Stimulated activated memory B cell treated with anti-CD40 and anti-IgM and Interleukin-4, amounts not matched to agents 10 μg/mL and 1 μg/mL and 100 μg/mL, for 72 hours (primary cell): ENCODE results near the gene CBR4.
A peak's percentile ranks its signal among the peaks of the same experiment; 100 is the strongest.

ENCODE experiments used
- ATAC-seq: fragments of 150-1000 bp; cut with Tn5 transposase; 2 replicates; pipeline ENCODE4 v1.10.0; 2021
- H3K27ac Mint-ChIP-seq: one replicate; pipeline ENCODE4 v1.8.0; 2022; ENCODE audit warnings: mild to moderate bottlenecking, mixed read lengths
- H3K27me3 Mint-ChIP-seq: one replicate; pipeline ENCODE4 v1.8.0; 2022; ENCODE audit warnings: mixed read lengths
- H3K36me3 Mint-ChIP-seq: one replicate; pipeline ENCODE4 v1.8.0; 2022; ENCODE audit warnings: mixed read lengths
- H3K4me1 Mint-ChIP-seq: one replicate; pipeline ENCODE4 v1.8.0; 2022; ENCODE audit warnings: mixed read lengths
- H3K4me3 Mint-ChIP-seq: one replicate; pipeline ENCODE4 v1.8.0; 2022; ENCODE audit warnings: mild to moderate bottlenecking, moderate library complexity, mixed read lengths
- H3K9me3 Mint-ChIP-seq: one replicate; pipeline ENCODE4 v1.8.0; 2022; ENCODE audit warnings: mixed read lengths

Gene CBR4

GRCh38 chr4:169010125-169011023, at the start of gene CBR4:
TSS of gene CBR4 (minus strand) at chr4:169010255. CDS start at chr4:169010089, 166 bp downstream.
- peak; percentile 99 for ATAC-seq
- Mint-ChIP-seq H3K9me3 (no peaks in the 10 kb centered on the region), H3K4me3 (peak within 1 kb of the TSS; percentile 95), H3K27ac (peak within 1 kb of the TSS; percentile 92), H3K36me3 (peaks cover 5% of the 10 kb centered on the region), H3K27me3 (no peaks in the 10 kb centered on the region), H3K4me1 (peaks cover 21% of the 10 kb centered on the region)

DNA sequence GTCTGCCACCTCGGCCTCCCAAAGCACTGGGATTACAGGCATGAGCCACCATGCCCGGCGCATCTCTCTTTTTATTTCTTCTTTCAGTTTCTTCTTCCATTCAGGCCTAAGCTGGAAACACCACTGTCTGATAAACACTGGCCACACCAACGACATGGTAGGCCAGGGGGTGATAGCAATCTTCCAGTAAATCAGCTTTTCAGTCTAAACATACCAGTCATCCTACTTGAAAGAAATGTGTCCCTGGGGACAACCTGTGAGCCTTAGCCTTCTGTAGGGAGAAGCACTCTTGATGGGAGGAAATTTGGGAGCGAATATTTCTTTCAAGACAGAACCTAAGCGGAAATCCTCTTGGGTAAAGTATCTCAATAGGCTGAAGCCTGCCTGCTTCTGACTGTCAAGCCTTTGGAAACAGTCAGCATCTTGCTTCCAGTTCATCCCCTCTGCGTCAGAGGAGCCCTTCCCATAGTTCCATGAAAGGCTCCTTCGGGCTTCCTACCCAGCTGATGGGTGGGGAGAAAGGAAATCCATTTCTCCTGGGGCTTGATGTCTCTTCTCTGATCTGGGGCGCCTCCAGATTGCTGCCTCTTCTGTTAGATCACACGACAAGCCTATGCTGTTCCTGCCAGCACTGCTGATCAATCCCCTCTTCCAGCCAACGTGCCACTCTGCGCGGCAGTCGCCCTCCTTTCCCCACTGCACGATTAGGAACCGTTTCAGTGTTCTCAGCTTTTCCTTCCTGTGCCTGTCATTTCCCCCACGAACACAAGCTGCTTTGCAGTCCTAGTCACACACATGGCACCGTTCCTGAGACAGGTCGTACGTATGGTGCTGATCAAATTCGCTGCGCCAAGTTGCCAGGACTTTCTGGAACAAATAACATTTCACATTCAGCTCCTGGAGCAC, 49.5 kb upstream of the CBR4 start:
- Mint-ChIP-seq H3K27ac (no peak overlapping the region), H3K4me1 (no peaks in the 10 kb centered on the region), H3K27me3 (peaks cover 13% of the 10 kb centered on the region), H3K36me3 (no peaks in the 10 kb centered on the region), H3K9me3 (no peaks in the 10 kb centered on the region), H3K4me3 (no peak overlapping the region)
- no peak for ATAC-seq

- no peak for ATAC-seq
- Mint-ChIP-seq H3K27ac (no peak overlapping the region), H3K36me3 (no peaks in the 10 kb centered on the region), H3K4me1 (no peaks in the 10 kb centered on the region), H3K27me3 (peaks cover 13% of the 10 kb centered on the region), H3K9me3 (no peaks in the 10 kb centered on the region), H3K4me3 (no peak overlapping the region)
These were observed 48.3 kb upstream of the CBR4 start for GRCh38 chr4:169058312-169058711.

GRCh38 chr4:169054879-169055278, 44.8 kb upstream of the CBR4 start:
- H3K27ac Mint-ChIP-seq, result no peak overlapping the region
- peaks cover 13% of the 10 kb centered on the region for H3K27me3 Mint-ChIP-seq
- H3K4me3 Mint-ChIP-seq, result no peak overlapping the region
- no peaks in the 10 kb centered on the region for H3K4me1 Mint-ChIP-seq
- ATAC-seq, result no peak
- no peaks in the 10 kb centered on the region for H3K9me3 Mint-ChIP-seq
- no peaks in the 10 kb centered on the region for H3K36me3 Mint-ChIP-seq

DNA sequence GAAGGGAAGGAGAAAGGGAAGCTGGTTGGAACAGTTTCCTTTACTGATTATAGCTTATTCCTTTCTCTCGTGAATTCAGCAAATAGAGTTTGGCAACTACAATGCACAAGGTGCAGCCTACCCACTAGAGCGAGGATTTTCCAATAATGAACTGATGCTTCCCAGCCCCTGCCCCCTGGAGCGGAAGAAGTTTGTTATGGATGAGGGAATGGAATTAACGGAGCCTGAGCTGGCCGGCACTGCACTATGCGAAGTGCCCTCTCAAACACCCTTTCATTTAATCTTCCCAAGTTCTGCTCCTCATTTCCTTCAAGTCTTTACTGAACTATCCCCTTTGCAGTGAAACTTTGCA, 42.5 kb upstream of the CBR4 start:
- peaks cover 13% of the 10 kb centered on the region for H3K27me3 Mint-ChIP-seq
- no peaks in the 10 kb centered on the region for H3K36me3 Mint-ChIP-seq
- ATAC-seq, result no peak
- no peak overlapping the region for H3K27ac Mint-ChIP-seq
- no peaks in the 10 kb centered on the region for H3K9me3 Mint-ChIP-seq
- H3K4me1 Mint-ChIP-seq, result no peaks in the 10 kb centered on the region
- no peak overlapping the region for H3K4me3 Mint-ChIP-seq

- no peaks in the 10 kb centered on the region for H3K4me1 Mint-ChIP-seq
- H3K9me3 Mint-ChIP-seq, result no peaks in the 10 kb centered on the region
- no peak for ATAC-seq
- no peak overlapping the region for H3K4me3 Mint-ChIP-seq
- H3K36me3 Mint-ChIP-seq, result no peaks in the 10 kb centered on the region
- H3K27me3 Mint-ChIP-seq, result peaks cover 13% of the 10 kb centered on the region
- H3K27ac Mint-ChIP-seq, result no peak overlapping the region
These were observed 41.9 kb upstream of the CBR4 start for GRCh38 chr4:169051761-169052593.

DNA sequence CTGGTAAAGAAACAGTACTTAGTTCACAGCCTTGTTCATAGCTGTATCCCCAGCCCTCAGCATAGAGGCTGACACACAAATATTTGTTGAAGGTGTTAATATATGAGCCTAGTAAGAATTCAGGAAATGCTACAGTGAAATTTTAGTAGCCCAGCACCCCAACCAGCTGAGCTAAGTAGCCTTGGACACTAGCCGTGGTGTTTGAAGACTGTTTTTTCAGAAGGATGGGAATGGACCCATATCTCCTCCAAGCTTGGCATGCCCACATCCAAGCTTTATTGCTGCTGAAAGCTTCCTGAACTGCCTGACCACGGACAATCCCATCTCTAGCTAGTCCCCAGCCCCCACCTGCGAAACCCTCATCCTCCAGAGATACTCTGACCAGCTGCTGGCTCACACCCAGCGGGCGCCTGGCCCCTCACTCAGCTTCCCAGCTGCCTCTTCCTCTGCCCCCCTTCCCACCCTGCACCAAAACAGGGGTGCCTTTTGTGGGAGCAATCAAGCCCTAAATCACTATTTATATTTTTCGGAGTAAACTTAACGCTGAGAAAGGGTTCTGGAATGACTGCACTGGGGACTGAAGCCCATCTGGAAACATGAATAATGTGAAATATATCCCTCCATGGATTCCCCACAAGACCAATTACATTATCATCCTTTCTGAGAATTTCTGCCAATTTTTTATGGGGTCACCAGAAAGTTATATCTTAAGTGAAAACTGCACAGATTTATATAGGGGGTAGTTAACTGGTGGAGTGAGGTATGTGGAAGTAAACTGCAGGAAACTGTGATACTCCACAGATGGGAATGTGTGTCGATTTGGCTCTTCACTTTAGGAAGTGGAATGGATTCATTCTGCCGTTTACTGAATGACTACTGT, 41.1 kb upstream of the CBR4 start:
- no peaks in the 10 kb centered on the region for H3K9me3 Mint-ChIP-seq
- no peaks in the 10 kb centered on the region for H3K36me3 Mint-ChIP-seq
- H3K4me1 Mint-ChIP-seq, result no peaks in the 10 kb centered on the region
- no peak for ATAC-seq
- H3K27me3 Mint-ChIP-seq, result peaks cover 11% of the 10 kb centered on the region
- H3K27ac Mint-ChIP-seq, result no peak overlapping the region
- no peak overlapping the region for H3K4me3 Mint-ChIP-seq

GRCh38 chr4:169050284-169050683, 40.2 kb upstream of the CBR4 start:
- H3K27ac Mint-ChIP-seq, result no peak overlapping the region
- H3K27me3 Mint-ChIP-seq, result peaks cover 6% of the 10 kb centered on the region
- H3K4me3 Mint-ChIP-seq, result no peak overlapping the region
- H3K9me3 Mint-ChIP-seq, result no peaks in the 10 kb centered on the region
- ATAC-seq, result no peak
- H3K36me3 Mint-ChIP-seq, result no peaks in the 10 kb centered on the region
- no peaks in the 10 kb centered on the region for H3K4me1 Mint-ChIP-seq

DNA sequence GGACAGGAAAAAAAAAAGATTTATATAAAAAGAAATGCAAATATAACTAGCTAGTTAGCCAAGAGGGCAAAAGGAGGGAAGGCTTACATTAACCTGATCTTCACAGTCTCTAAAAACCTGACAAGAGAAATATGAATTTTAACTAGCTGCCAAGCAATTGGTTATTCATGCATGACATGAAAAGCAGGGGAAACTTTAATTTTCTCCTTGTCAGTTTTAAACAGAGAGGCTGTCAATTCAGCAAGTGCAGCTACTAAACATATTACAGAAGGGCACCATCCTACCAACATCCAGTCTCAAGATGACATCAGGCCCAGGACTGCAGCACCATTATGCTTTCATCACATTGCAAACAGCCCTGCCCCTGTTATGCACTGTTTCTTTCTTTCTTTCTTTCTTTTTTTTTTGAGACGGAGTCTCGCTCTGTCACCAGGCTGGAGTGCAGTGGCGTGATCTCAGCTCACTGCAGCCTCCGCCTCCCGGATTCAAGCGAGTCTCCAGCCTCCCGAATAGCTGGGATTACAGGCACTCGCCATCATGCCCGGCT, 38.9 kb upstream of the CBR4 start:
- Mint-ChIP-seq H3K4me1 (no peaks in the 10 kb centered on the region), H3K36me3 (no peaks in the 10 kb centered on the region), H3K27me3 (peaks cover 6% of the 10 kb centered on the region), H3K4me3 (no peak overlapping the region), H3K27ac (no peak overlapping the region), H3K9me3 (no peaks in the 10 kb centered on the region)
- no peak for ATAC-seq

DNA sequence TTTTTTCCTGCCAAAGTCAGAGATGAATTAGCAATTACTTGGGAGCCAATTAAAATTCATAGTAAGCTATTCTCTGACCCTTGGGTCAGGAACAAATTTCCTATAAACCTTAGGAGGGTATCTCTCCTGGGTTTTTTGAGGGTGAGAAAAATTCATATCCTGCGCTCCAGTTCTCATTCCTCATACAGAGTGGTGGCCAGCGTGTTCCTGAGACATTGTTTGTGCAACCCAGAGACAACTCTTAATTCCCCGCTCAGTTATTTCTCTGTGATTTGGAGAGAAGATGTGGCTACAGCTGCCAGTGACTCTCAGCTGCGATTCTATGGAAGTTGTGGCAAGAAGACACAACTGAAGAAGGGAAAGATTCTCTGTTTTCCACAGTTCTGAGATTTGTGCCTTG, 37.9 kb upstream of the CBR4 start:
- Mint-ChIP-seq H3K27me3 (peaks cover 6% of the 10 kb centered on the region), H3K36me3 (no peaks in the 10 kb centered on the region), H3K4me3 (no peak overlapping the region), H3K9me3 (no peaks in the 10 kb centered on the region), H3K27ac (no peak overlapping the region), H3K4me1 (no peaks in the 10 kb centered on the region)
- ATAC-seq, result no peak

DNA sequence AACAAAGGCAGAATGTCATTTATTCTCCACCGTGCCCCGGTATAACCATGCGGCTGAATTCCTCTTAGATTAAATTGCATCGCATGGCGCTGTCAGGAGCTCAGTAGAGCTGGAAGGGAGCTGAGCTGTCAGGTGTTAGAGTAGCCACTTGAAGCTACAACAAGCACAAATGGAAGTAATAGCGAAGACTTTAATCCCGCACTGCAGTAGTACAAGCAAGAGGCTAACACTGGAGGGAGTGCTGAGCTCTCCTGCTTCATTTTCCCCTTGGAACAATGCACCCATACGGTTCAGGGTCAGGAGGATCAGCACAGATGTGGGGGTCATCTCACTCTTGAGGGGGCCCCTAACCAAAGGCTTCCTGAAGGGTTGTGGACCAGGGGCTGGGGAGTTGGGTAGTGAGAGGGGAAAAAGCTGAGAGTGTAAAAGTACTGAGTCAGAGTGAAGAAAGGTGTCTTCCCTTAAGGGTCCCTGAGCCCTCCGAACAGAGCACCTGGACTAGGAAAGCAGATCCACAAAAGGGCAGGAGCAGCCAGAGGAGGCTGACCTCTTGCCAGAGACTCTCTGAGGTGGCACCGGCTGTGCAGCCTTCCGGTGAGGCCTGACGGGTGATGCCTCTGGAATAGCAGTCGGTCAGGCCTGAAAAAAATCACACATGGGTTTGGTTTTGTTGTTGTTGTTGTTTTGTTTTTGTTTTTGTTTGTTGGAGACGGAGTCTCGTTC, 36.0 kb upstream of the CBR4 start:
- Mint-ChIP-seq H3K27me3 (peaks cover 6% of the 10 kb centered on the region), H3K4me1 (no peaks in the 10 kb centered on the region), H3K27ac (no peak overlapping the region), H3K4me3 (no peak overlapping the region), H3K36me3 (no peaks in the 10 kb centered on the region), H3K9me3 (no peaks in the 10 kb centered on the region)
- ATAC-seq, result no peak

DNA sequence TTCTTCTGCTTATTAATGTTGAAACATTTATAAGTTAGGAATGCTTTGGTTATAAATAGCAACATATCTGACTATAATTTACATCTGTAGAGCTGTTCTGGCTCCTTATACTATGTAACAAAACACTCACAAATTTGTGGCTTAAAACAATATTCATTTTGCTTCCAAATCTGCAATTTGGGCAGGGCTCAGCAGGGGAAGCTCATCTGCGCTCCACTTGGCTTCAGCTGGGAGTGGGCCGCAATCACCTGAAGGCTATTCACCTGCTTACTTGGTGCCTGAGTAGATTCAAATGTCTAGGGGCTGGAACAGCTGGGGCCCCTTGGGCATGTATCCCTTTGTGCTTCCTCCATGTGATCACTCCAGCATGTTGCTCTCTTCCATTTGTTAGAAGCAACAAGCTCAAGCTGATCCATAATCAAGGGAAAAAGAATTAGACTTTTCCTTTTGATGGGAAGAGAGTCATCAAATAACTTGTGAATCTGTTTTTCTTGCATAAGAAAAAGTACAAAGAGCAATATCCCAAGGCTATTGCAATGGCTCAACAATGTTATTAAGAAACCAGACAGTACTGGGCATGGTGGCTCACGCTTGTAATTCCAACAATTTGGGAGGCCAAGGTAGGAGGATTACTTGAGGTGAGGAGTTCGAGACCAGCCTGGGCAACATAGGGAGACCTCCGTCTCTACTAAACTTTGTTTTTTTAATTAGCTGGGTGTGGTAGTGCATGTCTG, 34.8 kb upstream of the CBR4 start:
- no peaks in the 10 kb centered on the region for H3K4me1 Mint-ChIP-seq
- H3K9me3 Mint-ChIP-seq, result no peaks in the 10 kb centered on the region
- peaks cover 6% of the 10 kb centered on the region for H3K27me3 Mint-ChIP-seq
- H3K36me3 Mint-ChIP-seq, result no peaks in the 10 kb centered on the region
- H3K27ac Mint-ChIP-seq, result no peak overlapping the region
- H3K4me3 Mint-ChIP-seq, result no peak overlapping the region
- ATAC-seq, result no peak

GRCh38 chr4:169042608-169043007, 32.6 kb upstream of the CBR4 start:
- ATAC-seq, result no peak
- Mint-ChIP-seq H3K9me3 (no peaks in the 10 kb centered on the region), H3K27me3 (peaks cover 6% of the 10 kb centered on the region), H3K36me3 (no peaks in the 10 kb centered on the region), H3K4me1 (no peaks in the 10 kb centered on the region), H3K4me3 (no peak overlapping the region), H3K27ac (no peak overlapping the region)
